GM18520 (cell line): ENCODE measurements around the gene TUBGCP6.

Experiments
- ATAC-seq: cut with Tn5 transposase; IDR thresholded peaks from one replicate; pipeline ENCODE4 v1.9.1; 2021; ENCODE audit not compliant: unreplicated experiment

TUBGCP6 gene

DNA sequence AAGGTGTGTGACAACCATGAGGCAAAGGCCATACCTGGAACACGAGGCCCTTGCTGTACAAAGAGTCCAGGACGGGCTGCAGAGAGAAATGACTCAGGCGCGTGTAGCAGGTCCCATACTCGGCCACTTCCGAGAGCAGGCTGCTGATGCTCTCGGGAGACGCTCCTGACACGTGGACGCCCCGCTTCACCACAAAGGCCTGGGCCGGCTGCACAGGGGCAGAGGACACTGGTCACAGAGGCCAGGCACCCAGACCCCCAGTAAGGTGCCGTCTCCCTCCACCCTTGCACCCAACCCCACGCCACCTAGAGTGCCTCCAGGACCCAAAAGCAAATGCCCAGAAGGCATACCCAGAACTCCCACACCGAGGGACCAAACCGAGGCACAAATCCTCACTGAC lies 15.5 kb downstream of the TUBGCP6 start:
- no peak for ATAC-seq

DNA sequence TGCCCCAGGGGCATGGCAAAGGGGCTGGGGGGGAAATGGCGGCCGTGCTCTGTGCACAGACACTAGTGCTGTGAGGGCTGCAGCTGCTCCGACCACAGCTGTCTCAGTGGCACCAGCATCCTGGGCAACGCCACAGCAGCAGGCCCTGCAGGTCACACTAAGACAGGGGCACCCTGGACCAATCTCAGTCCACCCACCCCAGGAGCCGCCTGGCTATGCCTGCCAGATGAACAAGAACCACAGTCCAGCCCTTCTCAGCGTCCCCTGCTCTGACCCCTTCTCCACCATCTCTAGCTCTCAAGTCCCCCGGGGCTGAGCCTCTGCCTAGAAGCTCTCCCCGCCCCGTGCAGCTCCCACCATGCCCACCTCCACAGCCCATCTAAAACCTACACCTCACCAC lies 16.5 kb downstream of the TUBGCP6 start:
- ATAC-seq, result no peak

DNA sequence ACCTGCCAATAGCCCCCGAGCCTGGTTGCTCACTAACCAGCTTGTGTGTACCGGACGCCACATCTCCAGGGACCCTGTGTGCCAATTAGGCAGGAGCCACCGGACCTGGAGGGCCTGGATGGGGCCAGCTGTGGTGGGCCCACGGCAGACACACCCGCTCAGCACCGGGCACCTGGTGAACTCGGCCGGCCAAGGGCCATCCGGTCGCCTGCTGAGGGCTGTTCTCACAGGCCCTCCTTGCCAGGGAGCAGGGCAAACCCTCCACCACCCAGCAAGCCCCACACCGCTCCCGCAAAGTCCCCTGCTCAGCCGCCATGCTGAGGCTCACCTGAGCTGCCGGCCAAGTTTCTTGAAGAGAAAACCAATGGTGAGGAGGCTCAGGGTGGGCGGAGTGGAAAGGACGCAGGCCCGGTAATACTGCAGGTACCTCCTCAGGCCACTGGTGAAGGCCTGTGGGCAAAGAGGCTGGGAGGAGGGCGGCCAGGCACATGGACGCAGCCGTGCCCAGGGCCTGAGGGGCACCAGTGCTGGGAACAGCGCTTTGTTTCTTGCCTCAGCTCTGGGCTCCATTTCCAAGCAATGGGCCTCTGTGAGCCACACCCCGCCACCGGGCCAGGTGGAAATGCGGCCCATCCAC lies 17.1 kb downstream of the TUBGCP6 start:
- ATAC-seq, result no peak

DNA sequence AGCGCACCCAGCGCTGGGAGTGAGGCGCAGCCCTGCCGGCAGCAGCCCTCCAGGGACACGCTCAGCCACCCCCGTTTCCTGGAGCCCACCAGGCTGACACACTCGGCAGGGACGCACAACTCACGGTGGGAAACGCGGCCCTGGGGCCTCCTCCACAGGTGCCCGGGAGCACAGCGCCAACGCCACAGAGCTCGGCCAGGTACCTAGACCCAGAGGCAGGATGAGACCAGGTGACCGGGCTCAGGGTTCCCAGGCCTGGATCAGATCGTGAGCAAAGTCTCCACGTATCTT lies 18.0 kb downstream of the TUBGCP6 start:
- no peak for ATAC-seq

DNA sequence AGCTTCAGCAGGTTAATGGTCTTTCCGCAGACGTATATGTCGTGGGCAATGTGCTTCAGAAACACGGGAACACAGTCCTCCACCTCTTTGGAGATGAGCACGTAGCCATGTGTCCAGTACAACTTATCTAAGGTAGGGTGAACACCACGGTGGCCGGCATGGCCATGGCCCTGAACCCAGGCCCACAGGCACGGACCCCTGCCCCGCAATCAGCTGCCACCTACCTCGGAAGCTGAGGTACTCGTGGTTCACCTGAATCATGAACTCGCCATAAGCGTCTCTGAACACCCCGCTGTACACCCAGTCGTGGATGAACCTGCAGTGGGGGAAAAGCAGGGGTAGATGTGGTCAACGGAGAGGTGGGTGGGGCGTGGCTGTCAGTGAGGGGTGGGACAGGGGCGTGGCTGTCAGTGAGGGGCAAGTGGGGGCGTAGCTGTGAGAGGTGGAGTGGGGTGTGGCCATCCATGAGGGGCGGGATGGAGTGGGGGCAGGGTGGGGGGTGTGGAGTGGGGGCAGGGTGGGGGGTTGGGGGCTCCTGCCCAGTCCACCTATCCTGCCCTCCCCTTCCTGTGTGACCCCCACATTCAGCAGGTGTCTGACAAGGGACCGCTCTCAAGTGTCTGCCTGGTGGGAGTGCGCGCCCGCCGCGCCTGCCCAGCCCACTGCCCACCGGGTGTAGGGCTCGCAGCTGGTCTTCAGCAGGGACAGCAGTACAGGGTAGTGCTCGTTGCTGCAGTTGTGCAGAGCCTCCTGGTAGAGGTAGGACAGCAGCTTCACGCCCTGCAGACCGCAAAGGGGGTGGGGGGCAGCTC lies 18.6 kb downstream of the TUBGCP6 start:
- no peak for ATAC-seq

DNA sequence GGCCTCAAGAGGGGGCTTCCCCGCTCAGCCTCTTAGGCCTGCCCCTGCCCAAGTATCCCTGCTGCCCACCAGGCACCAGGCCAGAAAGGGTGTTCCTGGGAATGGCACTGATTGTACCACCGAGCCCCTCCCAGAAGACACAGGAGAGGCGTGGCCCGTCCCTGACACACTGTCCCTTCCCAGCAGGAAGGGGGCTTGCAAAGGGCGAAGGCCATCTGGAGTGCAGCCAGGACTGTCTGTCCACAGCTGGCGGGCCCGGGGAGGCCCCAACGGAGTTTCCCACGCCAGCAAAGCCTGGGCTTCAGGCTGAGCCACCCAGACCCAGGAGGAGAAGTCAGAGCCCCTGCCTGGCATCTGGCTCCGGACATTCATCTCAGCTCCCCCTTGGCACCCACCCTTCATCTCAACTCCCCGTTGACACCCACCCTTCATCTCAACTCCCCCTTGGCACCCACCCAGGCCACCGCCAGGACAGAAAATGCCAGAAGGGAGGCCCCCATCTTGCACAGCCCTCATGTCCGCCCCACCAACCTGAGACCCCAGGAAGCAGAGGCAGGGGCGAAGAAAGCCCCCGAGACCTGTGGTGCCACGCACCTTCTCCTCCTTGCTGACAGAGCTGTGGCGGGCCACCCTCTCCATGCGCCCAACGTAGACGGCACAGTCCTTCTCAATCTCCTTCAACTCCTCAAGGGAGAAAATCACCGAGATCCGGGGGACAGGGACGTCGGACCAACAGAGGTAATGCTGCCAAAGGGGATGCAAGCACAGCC lies 19.4 kb downstream of the TUBGCP6 start:
- ATAC-seq, result no peak

DNA sequence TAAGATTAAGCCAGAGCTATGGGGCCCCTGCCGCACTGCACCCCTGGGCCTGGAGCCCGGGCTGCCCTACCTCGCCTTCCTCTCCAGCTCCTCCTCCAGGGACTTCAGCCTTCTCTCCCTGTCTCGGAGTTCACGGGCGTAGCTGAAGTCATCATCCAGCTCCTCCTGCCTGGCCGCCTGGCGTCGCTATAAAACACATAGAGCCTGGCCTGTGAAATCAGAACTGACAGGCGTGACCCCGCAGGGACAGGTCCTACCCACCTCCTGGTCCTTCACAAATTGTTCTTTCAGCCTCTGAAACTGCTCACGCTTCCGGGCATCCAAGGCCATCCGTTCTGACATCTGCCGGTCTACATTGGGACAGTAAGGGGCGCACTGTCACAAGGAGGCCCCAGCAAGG lies 20.8 kb downstream of the TUBGCP6 start:
- no peak for ATAC-seq

DNA sequence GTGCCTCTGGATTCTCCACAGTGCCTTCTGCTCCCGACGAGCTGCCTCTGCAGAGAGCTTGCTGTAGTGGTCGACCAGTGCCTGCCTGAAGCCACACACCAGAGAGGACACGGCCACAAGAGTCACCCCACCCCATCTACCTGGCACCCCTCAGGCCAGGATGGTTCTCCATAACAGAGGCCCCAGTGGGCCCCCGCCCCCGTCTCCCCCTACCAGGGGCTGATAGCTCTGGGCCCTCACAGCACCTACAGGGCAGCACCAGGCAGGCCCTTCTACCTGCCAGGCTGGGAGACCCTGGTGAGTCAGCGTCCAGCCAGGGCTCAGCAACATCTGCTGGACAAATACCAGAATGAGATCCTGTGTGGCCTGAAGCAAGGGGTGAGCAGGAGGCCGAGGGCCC lies 22.3 kb downstream of the TUBGCP6 start:
- no peak for ATAC-seq

DNA sequence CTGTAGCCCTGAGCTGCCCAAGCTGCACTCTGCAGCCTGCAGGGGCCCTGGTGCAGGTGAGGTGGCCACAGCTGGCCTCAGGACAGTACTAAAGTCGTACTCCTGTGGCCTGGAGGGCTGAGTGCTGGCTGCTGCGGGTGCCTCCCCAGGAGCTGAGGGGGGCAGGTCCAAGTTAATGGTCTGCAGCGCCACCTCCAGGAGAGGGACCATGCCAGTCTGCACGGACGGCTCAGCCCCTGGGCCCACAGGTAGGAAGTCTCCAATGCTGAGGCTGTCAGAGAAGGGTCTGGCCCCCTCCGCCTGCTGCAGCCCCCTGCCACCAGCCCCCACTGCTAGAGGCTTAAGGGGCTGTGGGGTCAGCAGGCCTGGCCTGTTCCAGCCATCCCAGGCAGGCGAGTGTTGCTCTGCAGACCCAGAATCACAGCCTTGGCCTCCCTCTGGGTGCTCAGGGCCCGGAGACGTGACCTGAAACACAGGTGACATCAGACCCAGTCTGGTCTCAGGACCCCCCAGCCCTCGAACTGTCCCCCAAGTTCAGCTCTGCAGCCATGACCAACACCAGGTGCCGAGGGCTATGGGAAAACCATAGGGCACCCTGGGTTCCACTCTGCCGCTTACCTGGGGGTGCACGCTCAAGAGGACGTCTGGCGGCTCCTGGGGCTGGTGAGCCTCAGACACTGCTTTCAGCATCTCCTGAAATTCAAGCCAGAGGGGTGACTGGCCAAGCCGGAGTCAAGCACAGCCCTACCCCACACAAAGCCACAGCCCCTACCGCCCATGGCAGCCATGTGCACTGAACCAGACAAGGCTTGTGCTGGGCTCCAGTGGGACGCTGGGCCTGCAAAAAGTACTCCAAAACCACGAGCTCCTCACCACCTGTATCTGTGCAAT lies 23.2 kb downstream of the TUBGCP6 start:
- ATAC-seq, result no peak

DNA sequence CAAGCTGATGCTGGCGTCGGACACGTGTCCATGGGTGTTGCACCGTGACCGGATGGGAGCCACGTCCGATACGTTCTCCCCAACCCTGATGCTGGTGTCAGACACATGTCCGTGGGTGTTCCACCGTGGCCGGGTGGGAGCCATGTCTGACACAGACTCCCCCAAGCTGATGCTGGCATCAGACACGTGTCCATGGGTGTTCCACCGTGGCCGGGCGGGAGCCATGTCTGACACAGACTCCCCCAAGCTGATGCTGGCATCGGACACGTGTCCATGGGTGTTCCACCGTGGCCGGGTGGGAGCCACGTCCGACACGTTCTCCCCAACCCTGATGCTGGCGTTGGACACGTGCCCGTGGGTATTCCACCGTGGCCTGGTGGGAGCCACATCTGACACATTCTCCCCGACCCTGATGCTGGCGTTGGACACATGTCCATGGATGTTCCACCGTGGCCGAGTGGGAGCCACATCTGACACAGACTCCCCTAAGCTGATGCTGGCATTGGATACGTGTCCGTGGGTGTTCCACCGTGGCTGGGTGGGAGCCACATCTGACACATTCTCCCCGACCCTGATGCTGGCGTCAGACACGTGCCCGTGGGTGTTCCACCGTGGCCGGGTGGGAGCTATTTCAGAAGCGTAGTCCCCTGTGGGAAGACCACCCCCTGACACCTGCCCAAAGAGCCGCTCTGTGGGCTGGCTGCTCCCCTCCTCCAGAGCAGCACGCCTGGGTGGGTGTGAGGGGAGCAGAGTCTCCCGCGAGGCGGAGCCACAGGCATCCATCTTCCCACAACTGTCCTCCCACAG lies 24.0 kb downstream of the TUBGCP6 start:
- no peak for ATAC-seq

DNA sequence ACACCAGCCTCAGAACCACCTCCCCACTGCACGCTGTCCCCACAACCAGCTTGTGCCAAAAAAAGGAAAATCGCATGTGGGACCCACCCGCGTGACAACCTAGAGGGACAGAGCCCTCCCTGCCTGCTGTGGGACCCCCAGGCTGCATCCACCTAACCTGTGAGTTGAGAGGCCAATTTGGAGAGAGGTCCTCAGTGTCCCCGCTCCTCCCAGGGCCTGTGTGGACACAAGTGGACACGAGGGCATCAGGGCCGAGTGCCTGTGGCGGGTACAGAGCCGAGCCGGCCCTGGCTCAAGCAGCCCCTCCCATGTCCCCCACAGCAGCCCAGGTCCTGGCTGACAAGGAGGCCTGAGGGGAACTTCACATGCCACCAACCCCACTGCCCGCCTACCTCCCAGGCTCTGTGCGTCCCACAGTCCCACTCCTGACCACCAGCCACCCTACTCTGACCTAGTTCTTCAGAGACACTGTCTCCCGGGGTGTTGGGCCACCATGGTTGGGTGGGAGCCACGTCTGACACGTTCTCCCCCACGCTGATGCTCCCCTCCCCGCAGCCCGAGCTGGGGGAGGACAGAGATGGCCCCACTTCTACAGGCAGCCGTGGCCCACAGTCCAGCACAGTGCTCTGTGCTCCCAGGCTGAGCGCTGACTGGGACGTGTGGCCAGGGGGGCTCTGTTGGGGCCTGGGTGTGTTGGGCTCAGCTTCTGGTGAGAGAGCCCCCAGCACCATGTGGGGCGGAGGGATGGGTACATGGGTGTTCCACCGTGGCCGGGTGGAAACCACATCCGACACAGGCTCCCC lies 24.8 kb downstream of the TUBGCP6 start:
- no peak for ATAC-seq

DNA sequence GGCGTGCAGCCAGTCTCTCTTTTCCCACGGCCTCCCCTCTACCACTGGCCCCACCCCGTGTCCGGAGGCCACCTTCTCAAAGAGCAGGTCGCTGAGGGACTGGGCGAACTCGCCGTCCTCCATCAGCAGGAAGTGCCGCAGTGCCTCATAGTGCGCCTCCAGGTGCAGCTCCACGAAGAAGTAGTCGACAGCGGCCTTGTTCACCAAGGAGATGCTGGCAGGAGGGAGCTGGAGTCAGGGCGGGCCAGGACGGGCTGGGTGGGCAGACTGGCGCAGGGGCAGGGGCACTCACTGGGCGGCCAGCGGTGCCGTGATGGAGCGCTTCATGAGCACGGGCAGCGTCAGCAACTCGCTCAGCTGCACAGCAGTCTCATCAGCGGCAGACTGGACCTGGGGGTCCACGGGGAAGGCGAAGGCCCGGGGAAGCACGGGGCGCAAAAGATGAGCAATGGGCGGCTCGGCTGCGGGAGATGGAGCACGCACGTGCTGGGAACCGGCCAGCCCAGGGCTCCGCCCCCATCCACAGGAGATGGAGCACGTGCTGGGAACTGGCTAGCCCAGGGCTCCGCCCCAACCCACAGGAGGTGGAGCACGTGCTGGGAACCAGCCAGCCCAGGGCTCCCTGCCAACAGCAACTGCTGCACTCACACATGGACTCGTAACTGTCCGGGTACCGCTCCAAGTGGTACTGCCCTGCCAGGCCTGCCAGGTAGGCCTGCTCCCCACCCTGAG lies 25.7 kb downstream of the TUBGCP6 start:
- no peak for ATAC-seq

DNA sequence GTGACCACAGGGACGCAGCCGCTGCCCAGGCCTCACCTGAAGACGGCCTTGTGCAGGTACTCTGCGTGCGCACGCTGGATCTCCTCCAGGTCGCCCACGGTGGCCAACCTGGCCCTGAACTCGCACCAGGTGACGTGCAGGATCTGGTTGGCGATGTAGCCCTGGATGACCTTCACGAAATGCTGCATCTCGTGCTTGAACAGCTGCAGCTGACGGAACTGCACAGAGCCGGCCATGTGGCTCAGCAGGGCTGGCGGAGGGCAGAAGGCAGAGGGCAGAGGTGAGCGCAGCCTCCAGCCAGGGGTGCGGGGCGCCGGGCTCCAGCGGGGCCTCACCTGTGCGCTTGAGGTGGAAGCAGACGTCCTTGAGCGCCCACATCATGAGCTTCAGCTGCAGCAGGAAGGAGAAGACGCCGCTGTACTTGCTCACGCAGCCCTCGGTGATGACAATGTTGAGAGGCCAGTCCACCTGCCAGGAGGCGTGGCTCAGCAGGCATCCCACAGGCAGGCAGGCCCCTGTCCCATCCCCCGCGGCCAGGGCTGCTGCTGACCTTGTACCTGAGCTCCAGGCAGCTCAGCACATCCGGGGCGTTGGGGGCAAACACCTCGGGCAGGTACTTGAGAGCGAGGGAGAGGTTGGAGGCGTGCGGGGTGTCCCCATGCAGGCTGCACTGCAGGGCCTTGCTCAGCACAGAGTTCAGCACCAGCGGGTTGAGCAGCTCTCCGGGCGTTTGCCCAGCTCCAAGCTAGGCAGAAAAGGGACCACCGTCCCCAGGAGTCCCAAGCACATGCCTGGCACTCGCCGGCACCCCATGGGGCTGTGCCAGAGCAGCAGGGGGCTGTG lies 26.4 kb downstream of the TUBGCP6 start:
- no peak for ATAC-seq

DNA sequence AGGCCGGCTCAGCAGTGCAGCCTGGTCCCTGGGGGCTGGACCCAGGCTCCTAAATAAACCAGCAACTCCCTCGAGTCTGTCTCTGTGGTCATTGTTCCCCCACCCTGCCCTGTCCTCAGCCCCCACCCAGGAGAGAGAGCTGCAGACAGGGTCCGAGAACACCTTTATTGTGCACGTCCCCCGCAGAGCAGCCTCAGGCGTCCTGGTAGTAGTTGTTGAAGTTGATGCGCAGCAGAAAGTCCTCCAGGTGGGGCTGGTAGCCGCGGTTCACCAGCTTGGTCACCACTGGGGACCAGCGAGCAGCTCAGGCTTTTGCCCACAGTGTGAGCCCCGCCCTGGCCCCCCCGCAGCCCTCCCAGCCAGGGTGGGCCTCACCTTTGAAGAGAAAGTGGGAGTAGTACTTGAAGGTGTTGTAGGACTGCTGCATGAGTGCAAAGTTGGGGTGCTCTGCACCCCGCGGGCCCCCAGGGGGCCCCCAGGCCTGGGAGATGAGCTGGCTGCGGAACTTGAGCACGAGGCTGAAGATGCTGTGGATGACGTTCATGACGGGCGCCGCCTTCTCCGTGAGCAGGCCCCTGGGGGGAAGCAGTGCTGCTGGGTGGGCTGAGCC lies 27.2 kb downstream of the TUBGCP6 start:
- ATAC-seq, result no peak

DNA sequence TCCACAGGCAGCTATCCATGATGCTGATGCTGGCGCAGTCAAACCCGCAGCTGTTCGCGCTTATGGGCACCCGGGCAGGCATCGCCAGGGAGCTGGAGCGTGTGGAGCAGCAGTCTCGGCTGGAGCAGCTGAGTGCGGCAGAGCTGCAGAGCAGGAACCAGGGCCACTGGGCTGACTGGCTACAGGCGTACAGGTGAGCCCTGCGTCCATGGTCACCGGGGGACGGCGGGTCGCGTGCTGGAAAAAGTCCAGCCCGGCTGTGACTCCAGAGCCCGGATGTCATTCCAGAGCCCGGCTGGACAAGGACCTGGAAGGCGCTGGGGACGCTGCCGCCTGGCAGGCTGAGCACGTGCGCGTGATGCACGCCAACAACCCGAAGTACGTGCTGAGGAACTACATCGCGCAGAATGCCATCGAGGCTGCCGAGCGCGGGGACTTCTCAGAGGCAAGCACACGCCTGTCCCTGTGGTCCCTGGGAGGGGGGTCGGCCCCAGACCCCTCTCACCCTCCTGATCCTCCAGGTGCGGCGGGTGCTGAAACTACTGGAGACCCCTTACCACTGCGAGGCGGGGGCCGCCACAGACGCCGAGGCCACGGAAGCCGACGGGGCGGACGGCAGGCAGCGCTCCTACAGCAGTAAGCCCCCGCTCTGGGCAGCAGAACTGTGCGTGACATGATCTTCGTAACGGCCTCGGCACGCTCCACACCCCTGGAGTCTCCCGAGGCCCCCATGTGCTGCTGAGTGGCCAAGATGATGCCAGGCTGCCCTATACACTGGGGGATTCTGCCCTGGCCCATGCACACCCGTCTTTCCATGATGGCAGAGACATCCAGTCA lies 27.9 kb downstream of the TUBGCP6 start:
- ATAC-seq, result no peak

DNA sequence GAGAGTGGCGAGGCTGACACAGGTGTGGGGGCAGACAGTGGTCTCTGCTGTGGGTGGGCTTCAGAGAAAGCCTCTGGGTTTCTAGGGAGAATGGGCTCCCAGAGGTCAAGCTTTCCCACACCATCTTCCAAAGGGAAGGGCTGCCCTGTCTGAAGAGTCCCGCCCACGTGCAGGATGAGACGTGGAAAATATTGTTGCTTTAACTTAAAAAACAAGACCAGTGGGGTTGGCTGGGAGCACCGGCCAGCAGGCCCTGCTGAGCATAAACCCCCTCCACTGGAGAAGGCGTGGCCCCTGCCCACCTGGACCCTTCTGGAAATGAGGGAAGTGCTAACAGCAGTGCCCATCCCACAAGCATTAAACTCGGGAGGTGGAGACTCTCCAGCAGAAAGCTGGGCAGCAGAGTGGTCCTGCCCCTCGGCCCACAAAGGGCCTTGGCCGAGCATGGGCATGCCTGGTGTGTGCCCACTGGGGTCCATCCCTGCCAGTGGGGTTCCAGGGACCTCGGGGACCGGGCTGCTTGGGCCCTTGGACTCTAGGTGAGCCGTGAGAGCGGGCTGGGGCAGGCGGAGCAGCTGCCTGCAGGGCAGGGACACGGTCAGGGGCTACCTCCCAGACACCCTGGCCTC lies 28.7 kb downstream of the TUBGCP6 start:
- ATAC-seq, result no peak
